ENCODE measurements around the gene CACNA1G.

CACNA1G gene

GRCh38 chr17:50647187-50647586 is 86.7 kb downstream of the CACNA1G start:
- no peak for TF ChIP-seq CTCF (IDR thresholded peaks at IDR 0.05; ENCODE audit: low read length)
- TF ChIP-seq EZH2 (IDR thresholded peaks at IDR 0.05; ENCODE audit: borderline replicate concordance, low read length): no peak
- Histone ChIP-seq H3K27me3 (ENCODE audit: insufficient read depth, low read length) (peaks cover 5% of the 10 kb centered on the region; the same call in 1 of the 2 replicates), H3K36me3 (ENCODE audit: insufficient read depth, low read length) (no peaks in the 10 kb centered on the region), H3K9me2 (ENCODE audit: low read depth, low read length) (no peaks in the 10 kb centered on the region), H3K4me3 (ENCODE audit: low read depth, low read length, poor library complexity, severe bottlenecking) (no peak overlapping the region), H3K9me3 (ENCODE audit: low read length) (no peaks in the 10 kb centered on the region; the same call in 1 of the 2 replicates), H3K4me2 (ENCODE audit: low read length) (no peak overlapping the region), H3K79me2 (ENCODE audit: insufficient read depth, low read length) (no peaks in the 10 kb centered on the region), H4K20me1 (ENCODE audit: insufficient read depth, low read length) (no peaks in the 10 kb centered on the region), H3K4me1 (ENCODE audit: insufficient read depth, low read length, severe bottlenecking) (no peaks in the 10 kb centered on the region), H3K9ac (ENCODE audit: low read length) (no peak overlapping the region), H3F3A (ENCODE audit: insufficient read depth, low read length) (no peaks in the 10 kb centered on the region), H3K27ac (ENCODE audit: low read depth, low read length, poor library complexity, severe bottlenecking) (no peak overlapping the region), H2AFZ (ENCODE audit: low read length) (no peak overlapping the region)

- Histone ChIP-seq H3K27me3 (ENCODE audit: insufficient read depth, low read length) (peaks cover 10% of the 10 kb centered on the region; the same call in 1 of the 2 replicates), H3K4me2 (ENCODE audit: low read length) (no peak overlapping the region), H4K20me1 (ENCODE audit: insufficient read depth, low read length) (no peaks in the 10 kb centered on the region), H3K36me3 (ENCODE audit: insufficient read depth, low read length) (no peaks in the 10 kb centered on the region), H3K9ac (ENCODE audit: low read length) (no peak overlapping the region), H3K9me2 (ENCODE audit: low read depth, low read length) (no peaks in the 10 kb centered on the region), H3F3A (ENCODE audit: insufficient read depth, low read length) (no peaks in the 10 kb centered on the region), H3K79me2 (ENCODE audit: insufficient read depth, low read length) (no peaks in the 10 kb centered on the region), H2AFZ (ENCODE audit: low read length) (no peak overlapping the region), H3K9me3 (ENCODE audit: low read length) (peaks cover 5% of the 10 kb centered on the region; the same call in 1 of the 2 replicates), H3K4me3 (ENCODE audit: low read depth, low read length, poor library complexity, severe bottlenecking) (no peak overlapping the region), H3K4me1 (ENCODE audit: insufficient read depth, low read length, severe bottlenecking) (no peaks in the 10 kb centered on the region), H3K27ac (ENCODE audit: low read depth, low read length, poor library complexity, severe bottlenecking) (no peak overlapping the region)
- no peak for TF ChIP-seq EZH2 (IDR thresholded peaks at IDR 0.05; ENCODE audit: borderline replicate concordance, low read length)
- TF ChIP-seq CTCF (IDR thresholded peaks at IDR 0.05; ENCODE audit: low read length): no peak
Observed at GRCh38 chr17:50649042-50649908, 88.8 kb downstream of the CACNA1G start.

DNA sequence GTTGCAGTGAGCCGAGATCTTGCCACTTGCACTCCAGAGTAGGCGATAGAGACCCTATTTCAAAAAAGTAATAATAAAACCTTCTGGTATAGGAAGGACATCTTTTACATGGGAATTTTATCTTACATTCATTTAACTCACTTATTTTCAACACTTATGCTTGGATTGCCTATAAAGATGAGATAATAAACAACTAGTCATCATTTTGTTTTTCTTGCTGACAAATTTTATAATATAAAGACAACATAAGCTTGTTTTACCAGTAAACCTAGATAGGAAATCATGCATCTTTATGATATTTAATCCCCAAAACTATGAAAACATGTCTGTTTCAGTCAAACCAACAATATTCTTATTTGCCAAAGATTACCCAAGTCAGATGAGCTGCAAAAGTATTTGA is 91.1 kb downstream of the CACNA1G start:
- H2AFZ ChIP-seq (ENCODE audit: low read length): no peak overlapping the region
- H3K4me1 ChIP-seq (ENCODE audit: insufficient read depth, low read length, severe bottlenecking): no peaks in the 10 kb centered on the region
- H3K9ac ChIP-seq (ENCODE audit: low read length): no peak overlapping the region
- H3F3A ChIP-seq (ENCODE audit: insufficient read depth, low read length): no peaks in the 10 kb centered on the region
- no peaks in the 10 kb centered on the region for H3K9me2 ChIP-seq (ENCODE audit: low read depth, low read length)
- TF ChIP-seq EZH2 (IDR thresholded peaks at IDR 0.05; ENCODE audit: borderline replicate concordance, low read length) (no peak), CTCF (IDR thresholded peaks at IDR 0.05; ENCODE audit: low read length) (no peak)
- H4K20me1 ChIP-seq (ENCODE audit: insufficient read depth, low read length): no peaks in the 10 kb centered on the region
- no peak overlapping the region for H3K27ac ChIP-seq (ENCODE audit: low read depth, low read length, poor library complexity, severe bottlenecking)
- no peak overlapping the region for H3K4me3 ChIP-seq (ENCODE audit: low read depth, low read length, poor library complexity, severe bottlenecking)
- no peaks in the 10 kb centered on the region for H3K36me3 ChIP-seq (ENCODE audit: insufficient read depth, low read length)
- peaks cover 10% of the 10 kb centered on the region; the same call in 1 of the 2 replicates for H3K27me3 ChIP-seq (ENCODE audit: insufficient read depth, low read length)
- no peaks in the 10 kb centered on the region for H3K79me2 ChIP-seq (ENCODE audit: insufficient read depth, low read length)
- no peak overlapping the region for H3K4me2 ChIP-seq (ENCODE audit: low read length)
- peaks cover 5% of the 10 kb centered on the region; the same call in 1 of the 2 replicates for H3K9me3 ChIP-seq (ENCODE audit: low read length)
